A549 (cell line): ENCODE results near the gene GSK3A. TPM values are rescaled to one million over a fixed set of nuclear protein-coding genes. Genes with fewer than 3 reads are reported as not detected.

Experiments
- ATAC-seq, 2 experiments: fragments of 200-7000 bp in 1 of 2; fragments of >200 bp in 1 of 2; cut with Nextera tagmentation in 1 of 2; cut with Tn5 transposase in 1 of 2; 3 replicates each; pipeline versions ENCODE4 v1.8.0 to v1.9.1; 2018 to 2020; ENCODE audit warnings: mild to moderate bottlenecking in 1 of 2, moderate library complexity in 1 of 2
- CTCF ChIA-PET: fragments of 300-600 bp; sonication (Branson Sonifier 250); formaldehyde crosslinking; extraction: SDS; loops from one replicate; lab custom pipeline; 2021; ENCODE audit warnings: antibody characterized with exemption, inconsistent platforms; lab: Yijun Ruan, JAX
- POLR2A ChIA-PET: fragments of 350-600 bp; formaldehyde crosslinking; extraction: SDS; loops from one replicate; lab custom pipeline; 2021; ENCODE audit warnings: antibody characterized with exemption, inconsistent platforms; lab: Yijun Ruan, JAX
- DNase-seq, 2 experiments: peaks; one replicate each; pipeline versions ENCODE4 v3.0.0 to v3.0.0-alpha.2; 2011 to 2016; ENCODE audit warnings: low read depth in 1 of 2, low spot score in 1 of 2
- FAIRE-seq: peaks from 2 replicates; lab custom pipeline; 2011; peaks lifted over from hg19 to GRCh38; lab: Jason Lieb, UNC
- H3K27ac ChIP-seq, 2 experiments: fragments of >200 bp; sonication (Bioruptor Twin); formaldehyde crosslinking; 3 replicates each; pipeline ENCODE4 v1.5.1; 2016 to 2017
- H3K4me1 ChIP-seq: fragments of >200 bp; sonication (Bioruptor Twin); formaldehyde crosslinking; 3 replicates; pipeline ENCODE4 v1.6.1; 2016
- H3K4me2 ChIP-seq: fragments of >200 bp; sonication (Bioruptor Twin); formaldehyde crosslinking; 3 replicates; pipeline ENCODE4 v1.6.1; 2016
- H3K4me3 ChIP-seq: fragments of >200 bp; sonication (Bioruptor Twin); formaldehyde crosslinking; 3 replicates; pipeline ENCODE4 v1.5.1; 2016
- H3K9me3 ChIP-seq: fragments of >200 bp; sonication (Bioruptor Twin); formaldehyde crosslinking; 3 replicates; pipeline ENCODE4 v1.6.1; 2016
- CBX8 ChIP-seq: fragments of 200-600 bp; sonication (generic); IDR thresholded peaks from 2 replicates; pipeline ENCODE4 v1.6.1; 2016
- CEBPB ChIP-seq, 2 experiments: fragments of >200 bp in 1 of 2; sonication (Bioruptor Twin) in 1 of 2; formaldehyde crosslinking in 1 of 2; IDR thresholded peaks; 2 replicates each; pipeline ENCODE4 v1.6.1; 2012 to 2016
- CHD2 ChIP-seq: fragments of 150-350 bp; IDR thresholded peaks from 2 replicates; pipeline ENCODE4 v1.6.1; 2014; ENCODE audit warnings: low read length; ENCODE audit not compliant: partially characterized antibody
- CHD4 ChIP-seq: fragments of 200-600 bp; sonication (generic); IDR thresholded peaks from 2 replicates; pipeline ENCODE4 v1.6.1; 2016; ENCODE audit warnings: antibody characterized with exemption, mild to moderate bottlenecking, borderline replicate concordance
- ELK1 ChIP-seq: fragments of 150-350 bp; IDR thresholded peaks from 2 replicates; pipeline ENCODE4 v1.6.1; 2014; ENCODE audit warnings: low read depth, mild to moderate bottlenecking, low read length
- FOSB ChIP-seq: fragments of 250-450 bp; sonication (Bioruptor Pico); IDR thresholded peaks from 2 replicates; pipeline ENCODE4 v1.5.0; 2020; ENCODE audit warnings: mild to moderate bottlenecking, moderate library complexity
- HMGXB4 ChIP-seq: fragments of 250-450 bp; sonication (Bioruptor Pico); IDR thresholded peaks from 2 replicates; pipeline ENCODE4 v1.5.0; 2021; ENCODE audit warnings: mild to moderate bottlenecking, moderate library complexity, borderline replicate concordance
- HOXB5 ChIP-seq: fragments of 250-450 bp; sonication (Bioruptor Pico); IDR thresholded peaks from 2 replicates; pipeline ENCODE4 v1.5.0; 2020; ENCODE audit warnings: mild to moderate bottlenecking, moderate library complexity
- JUN ChIP-seq, 2 experiments: fragments of >200 bp; sonication (Bioruptor Twin); formaldehyde crosslinking; IDR thresholded peaks; 2 replicates in 1 of 2; 3 replicates in 1 of 2; pipeline ENCODE4 v1.6.1; 2016 to 2017
- JUNB ChIP-seq: fragments of >200 bp; sonication (Bioruptor Twin); formaldehyde crosslinking; IDR thresholded peaks from 2 replicates; pipeline ENCODE4 v1.6.1; 2016
- MAFK ChIP-seq: fragments of 450-650 bp; IDR thresholded peaks from 2 replicates; pipeline ENCODE4 v1.6.1; 2014; ENCODE audit not compliant: partially characterized antibody
- MYC ChIP-seq: IDR thresholded peaks from 2 replicates; pipeline ENCODE4 v1.6.1; 2012; ENCODE audit warnings: mild to moderate bottlenecking, inconsistent platforms, low read length, improper control_type of control experiment, borderline replicate concordance
- NR3C1 ChIP-seq: fragments of >200 bp; sonication (Bioruptor Twin); formaldehyde crosslinking; IDR thresholded peaks from 3 replicates; pipeline ENCODE4 v1.6.1; 2017
- PHF8 ChIP-seq: fragments of 200-600 bp; sonication (generic); IDR thresholded peaks from 2 replicates; pipeline ENCODE4 v1.6.1; 2016; ENCODE audit warnings: low read depth, mild to moderate bottlenecking, antibody characterized with exemption, moderate library complexity, borderline replicate concordance
- POLR2A ChIP-seq: IDR thresholded peaks from 2 replicates; pipeline ENCODE4 v1.6.1; 2012; ENCODE audit warnings: mild to moderate bottlenecking, low read length
- POLR2AphosphoS2 ChIP-seq: conservative IDR thresholded peaks from 2 replicates; pipeline ENCODE4 v1.6.1; 2012; ENCODE audit warnings: low read length, improper control_type of control experiment, inconsistent platforms
- RARB ChIP-seq: fragments of 250-450 bp; sonication (Bioruptor Pico); IDR thresholded peaks from 2 replicates; pipeline ENCODE4 v1.8.0; 2021; ENCODE audit warnings: mild to moderate bottlenecking, moderate library complexity
- RFX5 ChIP-seq: fragments of 450-650 bp; IDR thresholded peaks from 2 replicates; pipeline ENCODE4 v1.7.1; 2014; ENCODE audit warnings: antibody characterized with exemption, mild to moderate bottlenecking, moderate library complexity
- TFCP2L1 ChIP-seq: fragments of 250-450 bp; sonication (Bioruptor Pico); IDR thresholded peaks from 2 replicates; pipeline ENCODE4 v1.5.0; 2021; ENCODE audit warnings: mild to moderate bottlenecking
- TP53 ChIP-seq: fragments of 250-450 bp; sonication (Bioruptor Pico); IDR thresholded peaks from 2 replicates; pipeline ENCODE4 v1.5.0; 2021; ENCODE audit warnings: mild to moderate bottlenecking, moderate library complexity
- ZC3H11A ChIP-seq: fragments of 450-650 bp; IDR thresholded peaks from 2 replicates; pipeline ENCODE4 v1.6.1; 2014; ENCODE audit warnings: antibody characterized with exemption, mild to moderate bottlenecking
- ZSCAN20 ChIP-seq: fragments of 250-450 bp; sonication (Bioruptor Pico); IDR thresholded peaks from 2 replicates; pipeline ENCODE4 v1.8.0; 2022; ENCODE audit warnings: mild to moderate bottlenecking, moderate library complexity
- WGBS: methylation state at CpG from one replicate; pipeline ENCODE4 v1.1.6; 2017; ENCODE audit errors: missing lambda C conversion rate; 5-methylcytosine and 5-hydroxymethylcytosine counted together
- polyA plus RNA-seq, 4 experiments: library from polyadenylated mRNA; depleted of rRNA in 3 of 4; stranded (reverse); fragments of >200 nt; fragmentation: RNase III in 1 of 4; extraction: RNeasy Plus Mini Kit Qiagen cat#74134 plus additional on column Dnase treatment in 1 of 4; gene quantifications; 2 replicates in 3 of 4; 3 replicates in 1 of 4; pipeline ENCODE4 v1.2.3, GENCODE V29; 2011 to 2017

Gene GSK3A
- polyA plus RNA-seq, 2 of the 4 experiments (the other 2 are of a cell fraction) = 55.2 to 85.1 TPM

GRCh38 chr19:42287827-42288107 lies 45.4 kb upstream of the GSK3A start:
- ChIA-PET POLR2A (interaction anchor here (0.8 to 1.1 kb wide), 2 partner anchors 17 to 45 kb away, joined by 3 to 4 read pairs; no protein-coding TSS in a partner anchor), CTCF (interaction anchor here (0.6 to 23.7 kb wide), 9 partner anchors 9 to 155 kb away, joined by 3 to 616 read pairs (median 4); partner anchors contain the start of genes GSK3A, PAFAH1B3 and PRR19)
- no peak for TF ChIP-seq POLR2AphosphoS2
- no peak for TF ChIP-seq MYC
- no peak for TF ChIP-seq JUNB
- no peak for TF ChIP-seq TFCP2L1 (CRISPR knock-in tag)
- no peak for TF ChIP-seq FOSB (CRISPR knock-in tag)
- TF ChIP-seq ELK1 = no peak
- no peak for TF ChIP-seq RFX5
- no peak for TF ChIP-seq TP53
- TF ChIP-seq MAFK = no peak
- TF ChIP-seq PHF8 = no peak
- no peak for TF ChIP-seq RARB
- no peak for TF ChIP-seq CBX8
- no peak for TF ChIP-seq HOXB5 (CRISPR knock-in tag)
- TF ChIP-seq CEBPB (IDR thresholded peaks at IDR 0.05) = no peak
- no peak for TF ChIP-seq HMGXB4 (CRISPR knock-in tag)
- no peak for TF ChIP-seq CHD4
- no peak overlapping the region for H3K4me2 ChIP-seq
- H3K4me1 ChIP-seq = peaks cover 36% of the 10 kb centered on the region
- H3K4me3 ChIP-seq = no peak overlapping the region
- 94% methylated on average over 10 of the region's 10 CpGs for WGBS
- H3K27ac ChIP-seq = no peak overlapping the region
- DNase-seq (no peak), ATAC-seq (no peak), FAIRE-seq (no peak)
- H3K9me3 ChIP-seq = no peaks in the 10 kb centered on the region

- H3K4me1 ChIP-seq = peaks cover 41% of the 10 kb centered on the region
- no peak for ATAC-seq
- WGBS = 93% methylated on average over 30 of the region's 30 CpGs
- no peak for FAIRE-seq
- TF ChIP-seq NR3C1 = no peak
- no peak for TF ChIP-seq CHD2
- no peak for TF ChIP-seq JUNB
- TF ChIP-seq ZSCAN20 = no peak
- TF ChIP-seq JUN (IDR thresholded peaks at IDR 0.05) = no peak
- no peak for TF ChIP-seq ZC3H11A
- TF ChIP-seq POLR2A = no peak
- TF ChIP-seq, all 56 proteins: peak for 0
- Histone ChIP-seq H3K4me2 (no peak overlapping the region), H3K4me3 (no peak overlapping the region), H3K9me3 (no peaks in the 10 kb centered on the region), H3K27ac (no peak overlapping the region)
- CTCF ChIA-PET = interaction anchor here (0.9 to 23.7 kb wide), 9 partner anchors 9 to 154 kb away, joined by 3 to 616 read pairs (median 4); partner anchors contain the start of genes GSK3A, PAFAH1B3 and PRR19
- POLR2A ChIA-PET = interaction anchor here (0.9 to 1.1 kb wide), 2 partner anchors 9 to 44 kb away, joined by 3 read pairs; no protein-coding TSS in a partner anchor
- no peak for DNase-seq
These were observed 44.8 kb upstream of the GSK3A start for GRCh38 chr19:42287017-42287826.
